Measurements from ENCODE around the gene EN1.

Gene EN1

GRCh38 chr2:118816669-118817068 is 30.8 kb downstream of the EN1 start:
- no peak for DNase-seq

GRCh38 chr2:118815731-118816130 is 31.7 kb downstream of the EN1 start:
- no peak for DNase-seq

- DNase-seq, result no peak
Measured at GRCh38 chr2:118815314-118815713, 32.1 kb downstream of the EN1 start.

GRCh38 chr2:118814368-118814767 is 33.1 kb downstream of the EN1 start:
- DNase-seq, result no peak

GRCh38 chr2:118813601-118814339 is 33.7 kb downstream of the EN1 start:
- no peak for DNase-seq

GRCh38 chr2:118813111-118813510 is 34.3 kb downstream of the EN1 start:
- no peak for DNase-seq

- no peak for DNase-seq
Measured at GRCh38 chr2:118812552-118812951, 34.9 kb downstream of the EN1 start.

- DNase-seq, result no peak
Measured at GRCh38 chr2:118811514-118812115, 35.8 kb downstream of the EN1 start.

GRCh38 chr2:118810766-118811165 is 36.7 kb downstream of the EN1 start:
- no peak for DNase-seq

GRCh38 chr2:118808429-118808809 is 39.0 kb downstream of the EN1 start:
- no peak for DNase-seq

- no peak for DNase-seq
Measured at GRCh38 chr2:118807668-118808428, 39.6 kb downstream of the EN1 start.

GRCh38 chr2:118806797-118807667 is 40.4 kb downstream of the EN1 start:
- no peak for DNase-seq

GRCh38 chr2:118805064-118805690 is 42.3 kb downstream of the EN1 start:
- DNase-seq, result no peak

- no peak for DNase-seq
Measured at GRCh38 chr2:118803012-118803411, 44.4 kb downstream of the EN1 start.

- no peak for DNase-seq
Measured at GRCh38 chr2:118801151-118801550, 46.3 kb downstream of the EN1 start.

- DNase-seq, result no peak
Measured at GRCh38 chr2:118800736-118801135, 46.7 kb downstream of the EN1 start.

GRCh38 chr2:118794546-118794945 is 52.9 kb downstream of the EN1 start:
- no peak for DNase-seq

Measured in NCI-H1417 treated with DMSO at 0.1 percent for 48 hours (cell line).